ENCODE measurements around the gene NDUFAF3. TPM values are rescaled to one million over a fixed set of nuclear protein-coding genes. Genes with fewer than 3 reads are reported as not detected.
A peak's percentile ranks its signal among the peaks of the same experiment; 100 is the strongest.

The NDUFAF3 gene, protein sequence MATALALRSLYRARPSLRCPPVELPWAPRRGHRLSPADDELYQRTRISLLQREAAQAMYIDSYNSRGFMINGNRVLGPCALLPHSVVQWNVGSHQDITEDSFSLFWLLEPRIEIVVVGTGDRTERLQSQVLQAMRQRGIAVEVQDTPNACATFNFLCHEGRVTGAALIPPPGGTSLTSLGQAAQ
- total RNA-seq (100 to 1,000 TPM in 1 of 5 experiments, 10 to 100 TPM in 4; 63.8 to 110 (median 89.3) TPM), polyA plus RNA-seq (100 to 1,000 TPM; 191 to 205 TPM), total RNA-seq (40.2 reads per million, percentile 66 among the genes with 10 or more reads in this experiment)

GRCh38 chr3:49021813-49022687, at the start of gene NDUFAF3:
Gene NDUFAF3 (plus strand): TSS chr3:49022121. CDS start chr3:49022145, 24 bp downstream.
- H3K27ac Mint-ChIP-seq: peak within 1 kb of the TSS; percentile 95 to 99 (median 98)
- ATAC-seq: peak; percentile 89
- no peaks in the 10 kb centered on the region for H3K27me3 ChIP-seq (ENCODE audit: control insufficient read depth in 2 of 2, insufficient read depth in 2 of 2, low read length in 2 of 2)
- peak within 1 kb of the TSS; percentile 99 for H3K4me3 ChIP-seq (ENCODE audit: low read length)
- peak within 1 kb of the TSS; percentile 92 to 99 (median 97) for H3K4me3 Mint-ChIP-seq
- intact Hi-C loops (cut with micrococcal nuclease): loop anchor here (1.0 to 10.0 kb wide), 17 partner anchors 7 to 1333 kb away; partner anchors contain the start of genes DAG1 (in 2 of the 2), IMPDH2 (in 2 of the 2), IP6K2 (in 2 of the 2) and PFKFB4 (in 2 of the 2)
- ChIA-PET POLR2A (interaction anchor here (0.6 to 11.9 kb wide), 19 partner anchors 11 to 781 kb away, joined by 3 to 247 read pairs (median 5); partner anchors contain the start of genes ARIH2, IP6K2, NICN1 and P4HTM), CTCF (interaction anchor here (0.6 to 5.9 kb wide), 13 partner anchors 8 to 447 kb away, joined by 3 to 51 read pairs (median 4); partner anchors contain the start of genes DAG1, P4HTM, QRICH1 and WDR6)
- DNase-seq: peak; percentile 84 to 96 (median 89)
- H3K36me3 ChIP-seq (ENCODE audit: control insufficient read depth in 2 of 3, insufficient read depth in 3 of 3, low read length in 3 of 3): peaks cover 10 to 46% (median 11%) of the 10 kb centered on the region in 3 experiments
- H3K27ac ChIP-seq (ENCODE audit: low read depth, low read length): peak within 1 kb of the TSS; percentile 98
- H3K9me3 Mint-ChIP-seq: no peaks in the 10 kb centered on the region
- H3K4me1 Mint-ChIP-seq: peaks cover 21 to 61% (median 47%) of the 10 kb centered on the region in 7 donors
- H3K9me3 ChIP-seq (ENCODE audit: control insufficient read depth in 2 of 3, low read length in 3 of 3): no peaks in the 10 kb centered on the region
- peaks cover 0 to 2% (median 0%) of the 10 kb centered on the region in 5 donors for H3K27me3 Mint-ChIP-seq
- H3K36me3 Mint-ChIP-seq: peaks cover 0 to 28% (median 0%) of the 10 kb centered on the region in 5 donors
- H3K4me1 ChIP-seq (ENCODE audit: control insufficient read depth in 2 of 2, insufficient read depth in 2 of 2, low read length in 2 of 2): peaks cover 24 to 25% of the 10 kb centered on the region in 2 donors

DNA sequence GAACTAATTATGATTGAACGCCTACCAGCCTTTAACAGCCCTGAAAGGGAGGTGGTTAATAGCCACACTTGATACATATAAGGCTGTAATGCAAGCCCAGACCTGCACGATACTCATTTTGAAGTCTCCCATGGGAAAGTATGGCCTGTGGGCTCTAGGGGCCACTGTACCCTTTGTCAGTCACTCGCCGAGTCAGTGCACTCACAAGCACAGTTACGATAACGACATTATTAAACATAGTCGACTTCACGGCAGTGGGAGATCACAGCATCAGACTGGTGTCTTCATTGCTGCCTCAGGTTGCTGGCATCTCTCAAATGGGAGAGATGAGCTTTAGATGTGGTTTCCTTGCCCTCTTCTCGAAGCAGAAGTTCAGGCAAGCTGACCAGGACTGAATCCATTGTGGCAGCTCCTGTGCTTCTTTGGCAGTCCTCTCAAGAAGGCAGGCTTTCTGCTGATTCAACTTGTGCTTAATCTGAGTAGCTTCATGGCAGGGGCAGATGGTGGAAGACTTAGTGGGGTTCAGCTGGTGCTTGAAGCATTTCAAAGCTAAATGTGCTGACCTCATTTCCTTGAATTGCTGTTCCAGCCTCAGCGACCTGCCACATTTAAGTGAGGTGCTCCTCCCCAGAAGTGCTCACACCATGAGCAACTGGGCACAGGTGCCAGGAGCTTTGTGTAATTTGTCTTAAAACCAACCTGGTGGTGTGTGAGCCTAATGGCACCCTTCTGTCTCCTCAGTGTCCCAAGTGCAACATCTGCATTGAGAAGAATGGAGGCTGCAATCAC, 47.7 kb upstream of the NDUFAF3 start:
- H3K4me3 ChIP-seq (ENCODE audit: low read length): no peak overlapping the region
- Mint-ChIP-seq H3K9me3 (no peaks in the 10 kb centered on the region), H3K4me3 (no peak overlapping the region), H3K36me3 (peaks cover 3 to 53% (median 23%) of the 10 kb centered on the region in 5 donors), H3K4me1 (peaks cover 0 to 6% (median 0%) of the 10 kb centered on the region in 7 donors), H3K27ac (peak overlapping the region in 2 of 9 donors; percentile 51 to 55), H3K27me3 (no peaks in the 10 kb centered on the region)
- H3K4me1 ChIP-seq (ENCODE audit: control insufficient read depth in 2 of 2, insufficient read depth in 2 of 2, low read length in 2 of 2): no peaks in the 10 kb centered on the region
- H3K27me3 ChIP-seq (ENCODE audit: control insufficient read depth in 2 of 2, insufficient read depth in 2 of 2, low read length in 2 of 2): no peaks in the 10 kb centered on the region
- ATAC-seq (no peak), DNase-seq (no peak)
- H3K9me3 ChIP-seq (ENCODE audit: control insufficient read depth in 2 of 3, low read length in 3 of 3): no peaks in the 10 kb centered on the region
- intact Hi-C loops (cut with micrococcal nuclease): no loop called here
- CTCF ChIA-PET: interaction anchor here (0.9 kb wide), 2 partner anchors 13 to 46 kb away, joined by 3 read pairs; no protein-coding TSS in a partner anchor
- peaks cover 33 to 93% (median 35%) of the 10 kb centered on the region in 3 experiments for H3K36me3 ChIP-seq (ENCODE audit: control insufficient read depth in 2 of 3, insufficient read depth in 3 of 3, low read length in 3 of 3)
- POLR2A ChIA-PET: interaction anchor here (0.5 kb wide), 1 partner anchor 296 kb away, joined by 3 read pairs; no protein-coding TSS in a partner anchor
- no peak overlapping the region for H3K27ac ChIP-seq (ENCODE audit: low read depth, low read length)

DNA sequence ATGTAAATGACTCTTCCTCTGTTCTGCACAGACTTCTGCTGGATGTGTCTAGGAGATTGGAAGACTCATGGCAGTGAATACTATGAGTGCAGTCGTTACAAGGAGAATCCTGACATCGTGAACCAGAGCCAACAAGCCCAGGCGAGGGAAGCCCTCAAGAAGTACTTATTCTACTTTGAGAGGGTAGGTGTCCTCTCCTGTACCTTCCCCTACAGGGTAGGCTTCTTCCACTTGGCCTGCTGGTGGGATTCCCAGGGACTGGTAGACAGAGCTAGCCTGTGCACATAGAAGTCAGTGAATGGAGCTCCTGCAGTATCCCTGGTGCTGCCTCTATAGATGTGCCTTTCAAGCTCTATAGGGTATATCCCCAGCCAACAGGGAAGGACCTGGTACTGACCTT, 42.5 kb upstream of the NDUFAF3 start:
- Mint-ChIP-seq H3K9me3 (no peaks in the 10 kb centered on the region), H3K27me3 (no peaks in the 10 kb centered on the region), H3K4me1 (peaks cover 0 to 1% (median 0%) of the 10 kb centered on the region in 7 donors), H3K27ac (peak overlapping the region in 2 of 9 donors; percentile 36 to 53), H3K4me3 (no peak overlapping the region), H3K36me3 (peaks cover 5 to 50% (median 20%) of the 10 kb centered on the region in 5 donors)
- POLR2A ChIA-PET: no interaction called here
- no peak for ATAC-seq
- CTCF ChIA-PET: interaction anchor here (0.6 kb wide), 1 partner anchor 682 kb away, joined by 5 read pairs; no protein-coding TSS in a partner anchor
- H3K9me3 ChIP-seq (ENCODE audit: control insufficient read depth in 2 of 3, low read length in 3 of 3): no peaks in the 10 kb centered on the region
- H3K4me3 ChIP-seq (ENCODE audit: low read length): no peak overlapping the region
- peaks cover 22 to 90% (median 42%) of the 10 kb centered on the region in 3 experiments for H3K36me3 ChIP-seq (ENCODE audit: control insufficient read depth in 2 of 3, insufficient read depth in 3 of 3, low read length in 3 of 3)
- intact Hi-C loops (cut with micrococcal nuclease): no loop called here
- DNase-seq: no peak
- no peaks in the 10 kb centered on the region for H3K27me3 ChIP-seq (ENCODE audit: control insufficient read depth in 2 of 2, insufficient read depth in 2 of 2, low read length in 2 of 2)
- no peaks in the 10 kb centered on the region for H3K4me1 ChIP-seq (ENCODE audit: control insufficient read depth in 2 of 2, insufficient read depth in 2 of 2, low read length in 2 of 2)
- no peak overlapping the region for H3K27ac ChIP-seq (ENCODE audit: low read depth, low read length)

DNA sequence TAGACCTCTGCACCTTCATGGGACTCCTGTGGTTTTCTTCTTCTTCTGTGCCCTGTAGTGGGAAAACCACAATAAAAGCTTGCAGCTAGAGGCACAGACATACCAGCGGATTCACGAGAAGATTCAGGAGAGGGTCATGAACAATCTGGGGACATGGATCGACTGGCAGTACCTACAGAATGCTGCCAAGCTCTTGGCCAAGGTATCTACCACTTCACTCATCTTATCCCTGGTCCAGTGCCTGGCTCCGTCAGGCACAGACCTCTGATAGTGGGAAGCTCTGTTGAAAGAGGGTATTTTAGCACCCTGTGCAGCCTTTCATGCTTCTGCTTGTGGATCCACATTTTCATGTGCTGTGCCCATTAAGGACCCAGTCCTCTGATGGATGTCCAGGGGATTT, 41.6 kb upstream of the NDUFAF3 start:
- H3K4me3 Mint-ChIP-seq: no peak overlapping the region
- Histone ChIP-seq H3K27me3 (ENCODE audit: control insufficient read depth in 2 of 2, insufficient read depth in 2 of 2, low read length in 2 of 2) (no peaks in the 10 kb centered on the region), H3K27ac (ENCODE audit: low read depth, low read length) (no peak overlapping the region), H3K36me3 (ENCODE audit: control insufficient read depth in 2 of 3, insufficient read depth in 3 of 3, low read length in 3 of 3) (peaks cover 15 to 90% (median 35%) of the 10 kb centered on the region in 3 experiments), H3K9me3 (ENCODE audit: control insufficient read depth in 2 of 3, low read length in 3 of 3) (no peaks in the 10 kb centered on the region), H3K4me1 (ENCODE audit: control insufficient read depth in 2 of 2, insufficient read depth in 2 of 2, low read length in 2 of 2) (no peaks in the 10 kb centered on the region), H3K4me3 (ENCODE audit: low read length) (no peak overlapping the region)
- ChIA-PET POLR2A (no interaction called here), CTCF (no interaction called here)
- ATAC-seq (no peak), DNase-seq (no peak)
- peaks cover 5 to 43% (median 16%) of the 10 kb centered on the region in 5 donors for H3K36me3 Mint-ChIP-seq
- H3K27me3 Mint-ChIP-seq: no peaks in the 10 kb centered on the region
- peak overlapping the region in 2 of 9 donors; percentile 19 to 36 for H3K27ac Mint-ChIP-seq
- H3K4me1 Mint-ChIP-seq: peaks cover 0 to 2% (median 0%) of the 10 kb centered on the region in 7 donors
- intact Hi-C loops (cut with micrococcal nuclease): no loop called here
- no peaks in the 10 kb centered on the region for H3K9me3 Mint-ChIP-seq

DNA sequence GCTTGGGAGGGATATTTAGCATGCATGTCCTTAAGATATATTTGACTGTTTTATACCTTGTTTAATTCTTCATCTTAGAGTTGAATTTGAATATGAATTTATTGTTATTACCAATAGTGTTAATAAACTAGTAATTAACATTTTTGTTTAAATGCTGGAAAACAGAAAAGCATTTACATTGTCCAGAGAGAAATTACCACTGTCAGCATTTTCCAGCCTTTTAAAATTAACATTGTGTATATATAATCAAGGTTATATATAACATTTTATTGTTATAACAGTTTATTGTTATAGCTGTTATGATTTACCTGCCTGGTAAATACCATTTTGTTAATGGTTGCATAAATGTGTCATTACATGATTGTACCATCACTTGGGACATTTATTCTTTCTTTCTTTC, 39.9 kb upstream of the NDUFAF3 start:
- H3K4me1 Mint-ChIP-seq: peaks cover 0 to 12% (median 1%) of the 10 kb centered on the region in 7 donors
- no peaks in the 10 kb centered on the region for H3K9me3 ChIP-seq (ENCODE audit: control insufficient read depth in 2 of 3, low read length in 3 of 3)
- H3K27ac Mint-ChIP-seq: peak overlapping the region in 2 of 9 donors; percentile 19 to 54
- peaks cover 13 to 81% (median 26%) of the 10 kb centered on the region in 3 experiments for H3K36me3 ChIP-seq (ENCODE audit: control insufficient read depth in 2 of 3, insufficient read depth in 3 of 3, low read length in 3 of 3)
- no peak overlapping the region for H3K4me3 Mint-ChIP-seq
- ChIA-PET POLR2A (interaction anchor here (1.1 kb wide), 1 partner anchor 40 kb away, joined by 3 read pairs; the partner anchor contains the start of gene NDUFAF3), CTCF (no interaction called here)
- no peaks in the 10 kb centered on the region for H3K27me3 ChIP-seq (ENCODE audit: control insufficient read depth in 2 of 2, insufficient read depth in 2 of 2, low read length in 2 of 2)
- H3K4me3 ChIP-seq (ENCODE audit: low read length): no peak overlapping the region
- peaks cover 5 to 38% (median 15%) of the 10 kb centered on the region in 5 donors for H3K36me3 Mint-ChIP-seq
- H3K27ac ChIP-seq (ENCODE audit: low read depth, low read length): no peak overlapping the region
- no peaks in the 10 kb centered on the region for H3K27me3 Mint-ChIP-seq
- DNase-seq (no peak), ATAC-seq (no peak)
- H3K9me3 Mint-ChIP-seq: no peaks in the 10 kb centered on the region
- intact Hi-C loops (cut with micrococcal nuclease): no loop called here
- H3K4me1 ChIP-seq (ENCODE audit: control insufficient read depth in 2 of 2, insufficient read depth in 2 of 2, low read length in 2 of 2): no peaks in the 10 kb centered on the region
